Keratinocyte (primary cell): Measurements from ENCODE around the gene KRR1.

Source experiments
- CTCF ChIP-seq, 3 experiments: IDR thresholded peaks in 1 of 3; conservative IDR thresholded peaks in 1 of 3; optimal IDR thresholded peaks in 1 of 3; 2 replicates in 2 of 3; 3 replicates in 1 of 3; pipeline versions ENCODE3 to v1.5.1; 2011; ENCODE audit warnings: low read length in 3 of 3, mild to moderate bottlenecking in 3 of 3, moderate library complexity in 2 of 3, control low read depth in 1 of 3, inconsistent platforms in 1 of 3; ENCODE audit not compliant: insufficient read depth in 2 of 3; ENCODE audit errors: extremely low read depth in 1 of 3
- EZH2 ChIP-seq: IDR thresholded peaks from one replicate; pipeline ENCODE4 v1.6.1; 2012; ENCODE audit warnings: inconsistent platforms, mild to moderate bottlenecking, low read length, moderate library complexity

DNA sequence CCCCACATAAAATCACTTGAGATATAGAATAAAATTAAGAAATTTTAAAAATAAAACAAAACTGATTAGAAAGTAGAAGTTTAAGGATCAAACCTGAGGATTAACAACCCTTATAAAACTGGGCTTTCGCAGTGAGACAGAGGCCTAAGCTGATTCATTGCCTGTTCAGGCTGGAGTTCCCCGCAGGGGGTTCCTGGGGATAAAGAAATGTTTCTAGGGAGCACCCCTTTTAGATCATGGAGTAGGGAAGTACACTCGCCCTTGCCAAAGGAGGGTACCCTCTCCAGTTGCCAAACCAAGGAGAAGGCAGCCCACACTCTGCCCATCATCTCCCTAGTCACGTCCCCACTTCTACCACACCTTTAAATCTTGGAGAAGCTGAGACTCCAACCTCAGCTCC, 24.1 kb downstream of the KRR1 start:
- TF ChIP-seq CTCF (optimal IDR thresholded peaks at IDR 0.05 in 1 of 3, IDR thresholded peaks at IDR 0.05 in 1 of 3, conservative IDR thresholded peaks at IDR 0.05 in 1 of 3; ENCODE audit: extremely low read depth in 1 of 3, insufficient read depth in 2 of 3, low read length in 3 of 3), result no peak
- TF ChIP-seq EZH2, result no peak
